ENCODE data around the gene UBQLN4.

The UBQLN4 gene

GRCh38 chr1:156006666-156007376, 46.8 kb downstream of the UBQLN4 start:
- DNase-seq (ENCODE audit: low read depth), result no peak
- TF ChIP-seq POLR2A (IDR thresholded peaks at IDR 0.05; ENCODE audit: extremely low read depth, insufficient read length) (no peak), CTCF (IDR thresholded peaks at IDR 0.05; ENCODE audit: low read depth, low read length) (no peak), MYC (IDR thresholded peaks at IDR 0.05; ENCODE audit: low read depth, low read length) (no peak)
- TF ChIP-seq, protein P1, sequence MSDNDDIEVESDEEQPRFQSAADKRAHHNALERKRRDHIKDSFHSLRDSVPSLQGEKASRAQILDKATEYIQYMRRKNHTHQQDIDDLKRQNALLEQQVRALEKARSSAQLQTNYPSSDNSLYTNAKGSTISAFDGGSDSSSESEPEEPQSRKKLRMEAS (IDR thresholded peaks at IDR 0.05; ENCODE audit: low read depth, low read length), result no peak
- no peak overlapping the region for H3K4me3 ChIP-seq (ENCODE audit: low read depth, low read length)

GRCh38 chr1:156004843-156005584, 48.6 kb downstream of the UBQLN4 start:
- no peak for DNase-seq (ENCODE audit: low read depth)
- no peak for TF ChIP-seq MYC (IDR thresholded peaks at IDR 0.05; ENCODE audit: low read depth, low read length)

DNA sequence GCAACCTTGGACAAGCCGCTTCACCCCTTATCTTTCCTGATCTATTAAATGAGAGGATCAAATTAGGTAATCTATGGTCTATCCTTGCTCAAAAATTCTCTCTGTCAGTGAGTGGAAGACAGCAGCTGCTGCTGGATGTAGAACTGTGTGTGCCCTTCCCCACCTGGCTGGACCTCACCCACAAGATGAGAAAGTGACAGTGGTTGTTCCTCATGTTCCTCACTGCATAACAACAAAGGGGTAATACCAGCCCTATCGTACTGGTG, 49.7 kb downstream of the UBQLN4 start:
- no peak overlapping the region for H3K4me3 ChIP-seq (ENCODE audit: low read depth, low read length)
- TF ChIP-seq, protein P1 (IDR thresholded peaks at IDR 0.05; ENCODE audit: low read depth, low read length), result no peak
- TF ChIP-seq CTCF (IDR thresholded peaks at IDR 0.05; ENCODE audit: low read depth, low read length) (no peak), POLR2A (IDR thresholded peaks at IDR 0.05; ENCODE audit: extremely low read depth, insufficient read length) (no peak), MYC (IDR thresholded peaks at IDR 0.05; ENCODE audit: low read depth, low read length) (no peak)

More at GRCh38 chr1:156004843-156005584, 48.6 kb downstream of the UBQLN4 start:
- H3K4me3 ChIP-seq (ENCODE audit: low read depth, low read length), result no peak overlapping the region

DNA sequence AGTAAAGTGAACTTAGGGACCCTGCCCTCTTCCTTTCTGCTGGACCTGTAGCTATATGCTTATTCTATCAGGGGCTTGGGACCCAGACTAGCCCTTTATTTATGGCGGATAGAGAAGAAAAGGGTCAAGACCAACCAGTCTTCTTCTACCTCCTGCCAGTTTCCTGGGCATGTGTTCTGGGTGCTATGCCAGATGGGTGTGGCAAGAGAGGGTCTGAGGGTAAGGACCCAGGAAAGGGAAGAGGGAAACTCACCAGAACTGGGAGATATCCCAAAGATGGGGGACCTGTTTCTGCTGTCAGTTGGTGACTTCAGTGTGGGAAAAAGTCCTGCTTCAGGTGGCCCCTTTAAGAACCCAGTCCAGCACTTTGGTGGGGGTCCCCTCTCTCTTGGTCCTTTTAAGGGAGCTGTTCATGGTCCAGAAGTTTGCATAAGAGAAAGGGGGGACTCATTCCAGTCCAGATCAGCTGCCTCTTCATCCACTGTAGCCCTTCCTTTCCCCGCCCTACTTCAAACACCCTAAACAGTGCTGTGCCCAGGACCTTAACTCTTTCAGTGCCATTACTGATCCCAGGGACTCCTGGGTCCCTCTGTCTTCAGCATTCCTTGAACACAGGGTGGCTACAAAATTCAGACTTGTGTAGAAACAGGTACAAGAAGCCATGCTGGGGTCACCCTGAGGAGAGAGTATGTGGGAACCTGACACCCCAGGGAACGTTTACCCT, 51.2 kb downstream of the UBQLN4 start:
- H3K4me3 ChIP-seq (ENCODE audit: low read depth, low read length), result no peak overlapping the region
- DNase-seq (ENCODE audit: low read depth), result no peak
- TF ChIP-seq, protein P1 (IDR thresholded peaks at IDR 0.05; ENCODE audit: low read depth, low read length), result no peak
- TF ChIP-seq MYC (IDR thresholded peaks at IDR 0.05; ENCODE audit: low read depth, low read length), result no peak
- TF ChIP-seq POLR2A (IDR thresholded peaks at IDR 0.05; ENCODE audit: extremely low read depth, insufficient read length), result no peak
- no peak for TF ChIP-seq CTCF (IDR thresholded peaks at IDR 0.05; ENCODE audit: low read depth, low read length)

More for the DNA sequence above, 49.7 kb downstream of the UBQLN4 start:
- no peak for DNase-seq (ENCODE audit: low read depth)

DNA sequence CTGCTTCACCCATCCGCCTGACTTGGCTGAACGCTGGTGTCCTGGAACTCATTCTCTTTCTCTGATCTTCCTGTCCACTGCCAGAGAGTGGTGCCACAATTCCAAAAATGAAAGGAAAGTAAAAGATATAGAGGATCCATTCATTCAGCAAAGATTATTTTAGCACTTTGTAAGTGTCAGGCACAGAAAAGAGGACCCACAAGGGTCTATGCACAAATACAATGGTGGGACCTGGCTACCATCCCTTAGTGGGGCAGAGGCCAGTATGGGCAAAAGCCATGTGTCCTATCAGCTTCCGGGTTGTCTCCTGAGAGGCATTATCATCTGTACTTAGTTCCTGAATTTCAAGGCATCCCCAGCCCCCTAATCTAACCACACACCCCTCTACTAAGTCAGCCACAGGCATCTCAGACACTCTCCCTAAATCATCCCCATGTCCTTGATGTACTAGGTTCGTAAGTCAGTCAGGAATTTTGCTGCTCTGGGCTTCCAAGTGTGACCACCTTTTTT, 51.9 kb downstream of the UBQLN4 start:
- no peak for TF ChIP-seq MYC (IDR thresholded peaks at IDR 0.05; ENCODE audit: low read depth, low read length)
- DNase-seq (ENCODE audit: low read depth), result no peak
- no peak overlapping the region for H3K4me3 ChIP-seq (ENCODE audit: low read depth, low read length)

DNA sequence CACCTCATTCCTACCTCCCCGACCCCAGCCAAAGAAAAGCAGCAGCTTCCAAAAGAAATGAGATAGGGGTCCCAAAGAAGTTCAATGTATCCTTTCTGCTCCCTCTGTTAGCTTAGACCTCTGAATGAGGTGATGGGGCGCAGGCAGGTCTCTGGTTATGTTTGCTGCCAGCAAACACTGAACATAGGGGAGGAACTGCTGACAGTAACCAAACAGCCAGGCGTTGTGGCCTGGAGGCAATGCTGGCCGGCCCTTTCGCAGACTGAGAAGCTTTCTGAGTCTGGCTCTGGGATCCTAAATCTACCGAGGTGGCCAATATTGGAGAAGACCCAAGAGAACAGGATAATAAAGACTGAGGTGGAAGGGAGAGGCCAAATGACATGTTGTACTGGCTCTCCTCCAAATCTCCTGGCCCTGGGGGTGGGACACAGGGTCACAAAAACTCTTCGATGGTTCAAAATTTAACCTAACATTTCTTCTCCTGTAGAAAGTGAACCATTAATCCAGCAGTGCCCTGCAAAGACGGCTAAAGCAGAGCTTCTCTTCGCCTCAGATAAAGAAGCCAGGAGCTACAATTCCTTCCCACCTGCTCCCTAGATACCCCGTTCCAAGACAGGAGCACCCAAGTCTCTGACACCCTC, 52.5 kb downstream of the UBQLN4 start:
- TF ChIP-seq CTCF (IDR thresholded peaks at IDR 0.05; ENCODE audit: low read depth, low read length), result no peak
- TF ChIP-seq, protein P1 (IDR thresholded peaks at IDR 0.05; ENCODE audit: low read depth, low read length), result no peak
- TF ChIP-seq MYC (IDR thresholded peaks at IDR 0.05; ENCODE audit: low read depth, low read length), result no peak
- no peak for TF ChIP-seq POLR2A (IDR thresholded peaks at IDR 0.05; ENCODE audit: extremely low read depth, insufficient read length)
- no peak for DNase-seq (ENCODE audit: low read depth)
- H3K4me3 ChIP-seq (ENCODE audit: low read depth, low read length), result no peak overlapping the region

Measured in NB4 (cell line).